Keratinocyte (primary cell): ENCODE measurements around the gene SLA2. TPM values are rescaled to one million over a fixed set of nuclear protein-coding genes. Genes with fewer than 3 reads are reported as not detected.
"Not testable (repeated sequence)": the region's sequence is repeated elsewhere in the genome, so short reads cannot be mapped to it uniquely, and the experiment has no call there.

Experiments
- DNase-seq: peaks from one replicate; pipeline ENCODE4 v3.0.0-alpha.2; 2011; ENCODE audit warnings: low read depth, missing footprints, low spot score
- FAIRE-seq: peaks from 2 replicates; lab custom pipeline; 2011; peaks lifted over from hg19 to GRCh38; lab: Jason Lieb, UNC
- H2AFZ ChIP-seq: 2 replicates; pipeline ENCODE4 v1.6.0; 2012; ENCODE audit warnings: low read length, control low read depth, inconsistent platforms; ENCODE audit not compliant: control insufficient read depth
- H3K27ac ChIP-seq: 2 replicates; pipeline ENCODE4 v1.5.1; 2011; ENCODE audit warnings: low read length; ENCODE audit not compliant: control insufficient read depth, insufficient read depth
- H3K27me3 ChIP-seq: 3 replicates; pipeline ENCODE4 v1.6.0; 2011; ENCODE audit warnings: low read length; ENCODE audit not compliant: control insufficient read depth, insufficient read depth; ENCODE audit errors: extremely low read depth
- H3K36me3 ChIP-seq, 2 experiments: 2 replicates in 1 of 2; 3 replicates in 1 of 2; pipeline ENCODE4 v1.5.1; 2011; ENCODE audit warnings: low read length in 2 of 2, mild to moderate bottlenecking in 1 of 2; ENCODE audit not compliant: control insufficient read depth in 2 of 2, insufficient read depth in 2 of 2; ENCODE audit errors: extremely low read depth in 1 of 2
- H3K4me1 ChIP-seq: 3 replicates; pipeline ENCODE4 v1.5.1; 2011; ENCODE audit warnings: low read length; ENCODE audit not compliant: control insufficient read depth, insufficient read depth; ENCODE audit errors: extremely low read depth
- H3K4me2 ChIP-seq: 3 replicates; pipeline ENCODE4 v1.6.0; 2011; ENCODE audit warnings: low read depth, low read length; ENCODE audit not compliant: control insufficient read depth, insufficient read depth; ENCODE audit errors: extremely low read depth
- H3K4me3 ChIP-seq, 3 experiments: fragments of 200-600 bp in 1 of 3; sonication (generic) in 1 of 3; 2 replicates in 2 of 3; 3 replicates in 1 of 3; pipeline ENCODE4 v1.5.1; 2011 to 2016; ENCODE audit warnings: low read length in 3 of 3, mild to moderate bottlenecking in 3 of 3, control low read depth in 2 of 3, inconsistent platforms in 1 of 3, low read depth in 1 of 3, mixed read lengths in 1 of 3, mixed run types in 1 of 3, moderate library complexity in 1 of 3; ENCODE audit not compliant: control insufficient read depth in 2 of 3, insufficient read depth in 2 of 3; ENCODE audit errors: extremely low read depth in 1 of 3
- H3K79me2 ChIP-seq: 2 replicates; pipeline ENCODE4 v1.6.0; 2012; ENCODE audit warnings: low read length; ENCODE audit not compliant: control insufficient read depth, insufficient read depth
- H3K9ac ChIP-seq: 3 replicates; pipeline ENCODE4 v1.6.0; 2011; ENCODE audit warnings: low read length; ENCODE audit not compliant: control insufficient read depth, insufficient read depth; ENCODE audit errors: extremely low read depth
- H3K9me1 ChIP-seq: 3 replicates; pipeline ENCODE4 v1.6.0; 2011; ENCODE audit warnings: low read length; ENCODE audit not compliant: control insufficient read depth, insufficient read depth; ENCODE audit errors: extremely low read depth
- H3K9me3 ChIP-seq: 2 replicates; pipeline ENCODE4 v1.5.1; 2012; ENCODE audit warnings: low read depth, low read length; ENCODE audit not compliant: control insufficient read depth
- H4K20me1 ChIP-seq: 3 replicates; pipeline ENCODE4 v1.6.0; 2011; ENCODE audit warnings: low read length; ENCODE audit not compliant: control insufficient read depth, insufficient read depth; ENCODE audit errors: extremely low read depth
- EZH2 ChIP-seq: IDR thresholded peaks from one replicate; pipeline ENCODE4 v1.6.1; 2012; ENCODE audit warnings: inconsistent platforms, mild to moderate bottlenecking, low read length, moderate library complexity
- dilution Hi-C: fragments of 300-500 bp; cut with MboI; formaldehyde crosslinking; loops from one replicate; pipeline ENCODE4 v1.7.0; 2020; ENCODE audit warnings: low sequenced_read_pairs; ENCODE audit not compliant: extremely low pct_ligation_motif_present
- polyA plus RNA-seq, 5 experiments: library from polyadenylated mRNA; depleted of rRNA in 3 of 5; stranded (reverse) in 3 of 5; stranded (forward) in 1 of 5; unstranded in 1 of 5; fragments of >200 nt; gene quantifications; 1 replicate in 1 of 5; 2 replicates in 3 of 5; 3 replicates in 1 of 5; pipeline versions ENCODE4 v1.2.1 to v1.2.3, GENCODE V29; 2011 to 2012; ENCODE audit warnings: missing spikeins in 2 of 5, low read depth in 1 of 5, low replicate concordance in 1 of 5
- TF ChIP-seq, protein P1 (sequence below), 3 experiments: IDR thresholded peaks in 1 of 3; conservative IDR thresholded peaks in 1 of 3; optimal IDR thresholded peaks in 1 of 3; 2 replicates in 2 of 3; 3 replicates in 1 of 3; pipeline versions ENCODE3 to v1.5.1; 2011; ENCODE audit warnings: low read length in 3 of 3, mild to moderate bottlenecking in 3 of 3, moderate library complexity in 2 of 3, control low read depth in 1 of 3, inconsistent platforms in 1 of 3; ENCODE audit not compliant: insufficient read depth in 2 of 3; ENCODE audit errors: extremely low read depth in 1 of 3

SLA2 gene
- polyA plus RNA-seq, 1 donor (not counting 4 experiments of a cell fraction or from before 2014, with no cell fraction given) = 0.04 TPM

DNA sequence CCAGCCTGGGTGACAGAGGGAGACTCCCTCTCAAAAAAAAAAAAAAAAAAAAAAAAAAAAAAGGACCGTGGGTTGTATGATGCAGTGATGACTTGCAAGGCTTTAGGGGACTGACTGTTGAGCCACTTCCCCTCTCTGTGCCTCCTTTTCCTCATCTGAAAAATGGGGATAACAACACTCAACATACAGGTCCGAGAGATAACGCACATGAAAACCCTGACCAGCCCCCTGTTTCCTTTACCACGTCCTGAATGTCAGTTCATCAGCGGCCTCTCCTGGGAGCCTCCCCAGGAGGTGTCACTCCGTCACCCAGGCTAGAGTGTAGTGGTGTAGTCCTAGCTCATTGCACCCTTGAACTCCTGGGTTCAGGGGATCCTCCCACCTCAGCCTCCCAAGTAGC lies 3.9 kb downstream of the SLA2 start:
- Histone ChIP-seq H2AFZ (no peak overlapping the region), H3K4me1 (peaks cover 6% of the 10 kb centered on the region), H3K4me3 (no peak overlapping the region), H3K27me3 (no peaks in the 10 kb centered on the region), H3K9ac (no peak overlapping the region), H3K79me2 (no peaks in the 10 kb centered on the region), H3K27ac (no peak overlapping the region), H3K9me3 (no peaks in the 10 kb centered on the region), H3K9me1 (no peaks in the 10 kb centered on the region), H3K36me3 (no peaks in the 10 kb centered on the region), H3K4me2 (no peak overlapping the region), H4K20me1 (no peaks in the 10 kb centered on the region)
- DNase-seq (no peak), FAIRE-seq (no peak)
- dilution Hi-C loops = no loop called here
- TF ChIP-seq, protein P1, sequence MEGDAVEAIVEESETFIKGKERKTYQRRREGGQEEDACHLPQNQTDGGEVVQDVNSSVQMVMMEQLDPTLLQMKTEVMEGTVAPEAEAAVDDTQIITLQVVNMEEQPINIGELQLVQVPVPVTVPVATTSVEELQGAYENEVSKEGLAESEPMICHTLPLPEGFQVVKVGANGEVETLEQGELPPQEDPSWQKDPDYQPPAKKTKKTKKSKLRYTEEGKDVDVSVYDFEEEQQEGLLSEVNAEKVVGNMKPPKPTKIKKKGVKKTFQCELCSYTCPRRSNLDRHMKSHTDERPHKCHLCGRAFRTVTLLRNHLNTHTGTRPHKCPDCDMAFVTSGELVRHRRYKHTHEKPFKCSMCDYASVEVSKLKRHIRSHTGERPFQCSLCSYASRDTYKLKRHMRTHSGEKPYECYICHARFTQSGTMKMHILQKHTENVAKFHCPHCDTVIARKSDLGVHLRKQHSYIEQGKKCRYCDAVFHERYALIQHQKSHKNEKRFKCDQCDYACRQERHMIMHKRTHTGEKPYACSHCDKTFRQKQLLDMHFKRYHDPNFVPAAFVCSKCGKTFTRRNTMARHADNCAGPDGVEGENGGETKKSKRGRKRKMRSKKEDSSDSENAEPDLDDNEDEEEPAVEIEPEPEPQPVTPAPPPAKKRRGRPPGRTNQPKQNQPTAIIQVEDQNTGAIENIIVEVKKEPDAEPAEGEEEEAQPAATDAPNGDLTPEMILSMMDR (optimal IDR thresholded peaks at IDR 0.05 in 1 of 3, IDR thresholded peaks at IDR 0.05 in 1 of 3, conservative IDR thresholded peaks at IDR 0.05 in 1 of 3; ENCODE audit: extremely low read depth in 1 of 3, insufficient read depth in 2 of 3, low read length in 3 of 3) = no peak
- TF ChIP-seq EZH2 = no peak

DNA sequence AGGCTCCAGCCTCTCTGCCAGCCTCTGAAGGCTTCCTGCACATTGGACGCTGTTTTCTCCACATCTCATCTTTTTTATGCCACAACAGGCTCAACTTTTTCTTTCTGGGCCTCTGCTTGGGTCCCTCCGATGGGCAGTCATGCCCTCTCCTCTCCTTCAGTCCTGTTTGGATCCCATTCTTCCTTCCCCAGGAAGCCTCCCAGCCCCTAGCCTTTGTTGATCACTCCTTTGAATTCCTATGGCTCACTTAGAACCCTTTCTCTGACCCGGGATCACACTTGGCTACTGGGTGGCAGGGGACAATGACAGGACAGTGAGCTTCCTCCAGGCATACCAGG lies 4.5 kb downstream of the SLA2 start:
- Histone ChIP-seq H3K4me2 (no peak overlapping the region), H3K9ac (no peak overlapping the region), H4K20me1 (no peaks in the 10 kb centered on the region), H3K4me1 (peaks cover 2% of the 10 kb centered on the region), H3K9me3 (no peaks in the 10 kb centered on the region), H2AFZ (no peak overlapping the region), H3K27me3 (no peaks in the 10 kb centered on the region), H3K27ac (no peak overlapping the region), H3K4me3 (no peak overlapping the region), H3K36me3 (no peaks in the 10 kb centered on the region), H3K79me2 (no peaks in the 10 kb centered on the region), H3K9me1 (no peaks in the 10 kb centered on the region)
- TF ChIP-seq, protein P1 (optimal IDR thresholded peaks at IDR 0.05 in 1 of 3, IDR thresholded peaks at IDR 0.05 in 1 of 3, conservative IDR thresholded peaks at IDR 0.05 in 1 of 3; ENCODE audit: extremely low read depth in 1 of 3, insufficient read depth in 2 of 3, low read length in 3 of 3) = no peak
- no peak for TF ChIP-seq EZH2
- DNase-seq = no peak
- no peak for FAIRE-seq
- dilution Hi-C loops = no loop called here

DNA sequence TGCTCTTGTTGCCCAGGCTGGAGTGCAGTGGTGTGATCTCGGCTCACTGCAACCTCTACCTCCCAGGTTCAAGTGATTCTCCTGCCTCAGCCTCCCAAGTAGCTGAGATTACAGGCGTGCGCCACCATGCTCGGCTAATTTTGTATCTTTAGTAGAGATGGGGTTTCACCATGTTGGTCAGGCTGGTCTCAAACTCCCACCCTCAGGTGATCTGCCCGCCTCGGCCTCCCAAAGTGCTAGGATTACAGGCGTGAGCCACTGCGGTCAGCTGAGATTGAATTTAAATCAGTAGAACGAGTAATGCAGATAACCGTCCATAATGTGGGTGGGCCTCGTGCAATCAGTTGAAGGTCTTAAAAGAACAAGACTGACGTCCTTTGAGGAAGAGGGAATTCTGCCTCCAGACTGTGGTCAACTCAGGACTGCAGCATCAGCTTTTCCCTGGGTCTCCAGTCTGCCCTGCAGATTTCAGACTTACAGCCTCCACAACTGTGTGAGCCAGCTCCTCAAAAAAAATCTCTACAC lies 7.1 kb downstream of the SLA2 start:
- H3K9me3 ChIP-seq, H3K27me3 ChIP-seq, H3K9me1 ChIP-seq, H3K4me2 ChIP-seq, FAIRE-seq, H3K79me2 ChIP-seq, H3K27ac ChIP-seq, dilution Hi-C loops, DNase-seq, H3K36me3 ChIP-seq, H3K9ac ChIP-seq, H2AFZ ChIP-seq, H4K20me1 ChIP-seq, H3K4me1 ChIP-seq, H3K4me3 ChIP-seq: not testable (repeated sequence)
